HepG2 (cell line): Measurements from ENCODE around the gene ZNF24. TPM values are rescaled to one million over a fixed set of nuclear protein-coding genes. Genes with fewer than 3 reads are reported as not detected.
A peak's percentile ranks its signal among the peaks of the same experiment; 100 is the strongest.

Source experiments
- ATF7-NPFF ChIP-seq: sonication (generic); formaldehyde crosslinking; IDR thresholded peaks from 2 replicates; pipeline ENCODE4 v1.8.1; 2023; ENCODE audit warnings: mild to moderate bottlenecking, low read depth, missing genetic modification reagents, moderate library complexity
- EP300 ChIP-seq, 3 experiments: sonication (generic) in 1 of 3; formaldehyde crosslinking in 1 of 3; IDR thresholded peaks; 2 replicates each; pipeline versions ENCODE4 v1.5.1 to v1.6.1; 2011 to 2020; ENCODE audit warnings: low read depth in 2 of 3, low read length in 2 of 3, borderline replicate concordance in 1 of 3, improper control_type of control experiment in 1 of 3, mild to moderate bottlenecking in 1 of 3, missing genetic modification reagents in 1 of 3, moderate library complexity in 1 of 3
- JUND ChIP-seq: sonication (generic); formaldehyde crosslinking; IDR thresholded peaks from 2 replicates; pipeline ENCODE4 v1.8.0; 2022; ENCODE audit warnings: mild to moderate bottlenecking, missing genetic modification reagents
- KDM5A ChIP-seq: fragments of 200-600 bp; sonication (generic); IDR thresholded peaks from 2 replicates; pipeline ENCODE4 v1.7.0; 2018; ENCODE audit warnings: antibody characterized with exemption, mild to moderate bottlenecking, low read length, borderline replicate concordance
- MATR3 ChIP-seq: sonication (generic); formaldehyde crosslinking; IDR thresholded peaks from 2 replicates; pipeline ENCODE4 v1.4.0; 2020; ENCODE audit warnings: missing genetic modification reagents
- MEF2D ChIP-seq: sonication (generic); formaldehyde crosslinking; IDR thresholded peaks from 2 replicates; pipeline ENCODE4 v1.5.1; 2020; ENCODE audit warnings: mild to moderate bottlenecking, missing genetic modification reagents
- NCOR1 ChIP-seq: fragments of 200-600 bp; sonication (generic); IDR thresholded peaks from 2 replicates; pipeline ENCODE4 v1.7.0; 2017; ENCODE audit warnings: antibody characterized with exemption, low read length, borderline replicate concordance
- PTBP1 ChIP-seq: fragments of 200-400 bp; formaldehyde crosslinking; IDR thresholded peaks from 2 replicates; pipeline ENCODE4 v1.6.1; 2018; ENCODE audit warnings: low read length, low read depth; ENCODE audit not compliant: poor library complexity, severe bottlenecking
- RFXANK ChIP-seq: IDR thresholded peaks from 2 replicates; pipeline ENCODE4 v1.6.1; 2016
- SMARCE1 ChIP-seq: fragments of 450-650 bp; IDR thresholded peaks from 2 replicates; pipeline ENCODE4 v1.6.1; 2017; ENCODE audit warnings: borderline replicate concordance
- ZNF24 ChIP-seq: fragments of 450-650 bp; IDR thresholded peaks from 2 replicates; pipeline ENCODE4 v1.6.1; 2017; ENCODE audit warnings: antibody characterized with exemption, mild to moderate bottlenecking
- ZNF329 ChIP-seq: sonication (generic); formaldehyde crosslinking; IDR thresholded peaks from 2 replicates; pipeline ENCODE4 v1.9.0; 2021; ENCODE audit warnings: low read depth, mild to moderate bottlenecking, missing genetic modification reagents
- ZNF331 ChIP-seq: sonication (generic); formaldehyde crosslinking; IDR thresholded peaks from 2 replicates; pipeline ENCODE4 v1.4.0; 2020; ENCODE audit warnings: missing genetic modification reagents
- ZNF335 ChIP-seq: sonication (generic); formaldehyde crosslinking; IDR thresholded peaks from 2 replicates; pipeline ENCODE4 v1.4.0; 2020; ENCODE audit warnings: missing genetic modification reagents
- ZNF530 ChIP-seq: sonication (generic); formaldehyde crosslinking; IDR thresholded peaks from 2 replicates; pipeline ENCODE4 v1.5.0; 2020; ENCODE audit warnings: low read depth, mild to moderate bottlenecking, missing genetic modification reagents
- ZNF577 ChIP-seq: sonication (generic); formaldehyde crosslinking; IDR thresholded peaks from 2 replicates; pipeline ENCODE4 v1.4.0; 2020; ENCODE audit warnings: mild to moderate bottlenecking, low read depth, missing genetic modification reagents, borderline replicate concordance
- ZNF782 ChIP-seq: sonication (generic); formaldehyde crosslinking; IDR thresholded peaks from 2 replicates; pipeline ENCODE4 v1.4.0; 2020; ENCODE audit warnings: missing genetic modification reagents, mild to moderate bottlenecking, borderline replicate concordance
- ZNF792 ChIP-seq: IDR thresholded peaks from 2 replicates; pipeline ENCODE4 v1.6.1; 2016
- polyA plus RNA-seq, 8 experiments: library from polyadenylated mRNA; depleted of rRNA in 3 of 8; stranded (reverse) in 7 of 8; unstranded in 1 of 8; fragments of >200 nt; fragmentation: Illumina TruSeq in 4 of 8; extraction: Trizol in 4 of 8; gene quantifications; 2 replicates each; pipeline versions ENCODE4 v1.2.1 to v1.2.3, GENCODE V29; 2011 to 2016; ENCODE audit warnings: low read depth in 4 of 8, missing spikeins in 1 of 8, mixed read lengths in 1 of 8; ENCODE audit not compliant: insufficient read depth in 1 of 8
- total RNA-seq, 5 experiments: library from RNA; depleted of rRNA; stranded (reverse); fragments of >200 nt; fragmentation: Illumina TruSeq; extraction: Trizol; gene quantifications; 2 replicates each; pipeline ENCODE4 v1.2.3, GENCODE V29; 2016; ENCODE audit warnings: low read depth in 1 of 5
- TF ChIP-seq, protein P1 (sequence below): sonication (generic); formaldehyde crosslinking; IDR thresholded peaks from 2 replicates; pipeline ENCODE4 v1.9.0; 2021; ENCODE audit warnings: missing genetic modification reagents, borderline replicate concordance
- TF ChIP-seq, protein P2 (sequence below): sonication (generic); formaldehyde crosslinking; IDR thresholded peaks from 2 replicates; pipeline ENCODE4 v1.9.0; 2021; ENCODE audit warnings: missing genetic modification reagents, borderline replicate concordance
- TF ChIP-seq, protein P3 (sequence below): sonication (generic); formaldehyde crosslinking; IDR thresholded peaks from 2 replicates; pipeline ENCODE4 v1.5.0; 2020; ENCODE audit warnings: missing genetic modification reagents, mild to moderate bottlenecking, borderline replicate concordance
- TF ChIP-seq, protein P4 (sequence below): IDR thresholded peaks from 2 replicates; pipeline ENCODE4 v1.6.1; 2018; ENCODE audit warnings: missing genetic modification reagents

Gene ZNF24
- total and polyA plus RNA-seq, 2 of the 13 experiments (the other 11 are each of a cell fraction or from before 2014, with no cell fraction given), result 19.5 to 41.1 TPM

DNA sequence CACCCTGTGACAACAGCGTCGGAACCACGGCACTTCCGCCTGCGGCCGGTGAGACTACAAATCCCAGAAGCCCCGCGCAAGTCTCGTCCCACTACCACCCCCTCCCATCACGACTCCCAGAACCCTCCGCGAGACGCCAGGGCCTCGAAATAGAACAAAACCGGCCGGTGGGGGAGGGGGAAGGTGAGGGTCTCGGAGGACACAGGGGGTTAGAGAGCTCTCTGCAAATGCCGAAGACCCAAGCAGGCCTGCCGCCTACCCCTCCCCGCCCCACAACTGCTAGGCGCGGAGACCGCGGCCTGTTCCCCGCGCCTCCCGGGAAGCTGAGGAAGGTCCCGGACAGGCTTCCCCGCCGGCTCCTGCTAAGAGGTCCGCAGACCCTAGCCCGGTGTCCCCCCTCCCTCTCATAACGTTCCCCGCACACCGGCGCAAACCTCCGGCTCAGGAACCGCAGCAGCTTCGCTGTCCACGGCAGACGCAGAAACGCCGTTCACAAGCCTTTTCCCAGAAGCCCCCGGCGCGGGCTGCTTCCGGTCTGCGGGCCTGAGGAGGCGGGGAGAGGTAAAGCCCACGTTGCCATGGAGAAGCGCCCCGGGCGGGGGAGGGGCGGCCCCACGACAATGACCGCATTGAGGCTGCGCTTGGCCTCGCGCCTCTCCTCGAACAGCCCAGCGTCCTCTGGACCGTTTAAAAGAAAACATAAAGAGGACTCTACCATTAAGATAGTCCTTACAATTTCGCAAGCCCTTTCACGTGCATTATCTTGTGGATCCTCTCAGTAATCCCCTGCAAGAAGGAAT, at the start of gene ZNF24 (continued):
- TF ChIP-seq, protein P1, sequence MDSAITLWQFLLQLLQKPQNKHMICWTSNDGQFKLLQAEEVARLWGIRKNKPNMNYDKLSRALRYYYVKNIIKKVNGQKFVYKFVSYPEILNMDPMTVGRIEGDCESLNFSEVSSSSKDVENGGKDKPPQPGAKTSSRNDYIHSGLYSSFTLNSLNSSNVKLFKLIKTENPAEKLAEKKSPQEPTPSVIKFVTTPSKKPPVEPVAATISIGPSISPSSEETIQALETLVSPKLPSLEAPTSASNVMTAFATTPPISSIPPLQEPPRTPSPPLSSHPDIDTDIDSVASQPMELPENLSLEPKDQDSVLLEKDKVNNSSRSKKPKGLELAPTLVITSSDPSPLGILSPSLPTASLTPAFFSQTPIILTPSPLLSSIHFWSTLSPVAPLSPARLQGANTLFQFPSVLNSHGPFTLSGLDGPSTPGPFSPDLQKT (CRISPR knock-in tag), result 0 out of 2 replicates have a peak, but pooled peaks have one; percentile 40
- TF ChIP-seq MEF2D (CRISPR knock-in tag), result peak; percentile 34; the same call in 1 of the 2 replicates
- TF ChIP-seq, protein P2, sequence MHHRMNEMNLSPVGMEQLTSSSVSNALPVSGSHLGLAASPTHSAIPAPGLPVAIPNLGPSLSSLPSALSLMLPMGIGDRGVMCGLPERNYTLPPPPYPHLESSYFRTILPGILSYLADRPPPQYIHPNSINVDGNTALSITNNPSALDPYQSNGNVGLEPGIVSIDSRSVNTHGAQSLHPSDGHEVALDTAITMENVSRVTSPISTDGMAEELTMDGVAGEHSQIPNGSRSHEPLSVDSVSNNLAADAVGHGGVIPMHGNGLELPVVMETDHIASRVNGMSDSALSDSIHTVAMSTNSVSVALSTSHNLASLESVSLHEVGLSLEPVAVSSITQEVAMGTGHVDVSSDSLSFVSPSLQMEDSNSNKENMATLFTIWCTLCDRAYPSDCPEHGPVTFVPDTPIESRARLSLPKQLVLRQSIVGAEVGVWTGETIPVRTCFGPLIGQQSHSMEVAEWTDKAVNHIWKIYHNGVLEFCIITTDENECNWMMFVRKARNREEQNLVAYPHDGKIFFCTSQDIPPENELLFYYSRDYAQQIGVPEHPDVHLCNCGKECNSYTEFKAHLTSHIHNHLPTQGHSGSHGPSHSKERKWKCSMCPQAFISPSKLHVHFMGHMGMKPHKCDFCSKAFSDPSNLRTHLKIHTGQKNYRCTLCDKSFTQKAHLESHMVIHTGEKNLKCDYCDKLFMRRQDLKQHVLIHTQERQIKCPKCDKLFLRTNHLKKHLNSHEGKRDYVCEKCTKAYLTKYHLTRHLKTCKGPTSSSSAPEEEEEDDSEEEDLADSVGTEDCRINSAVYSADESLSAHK (CRISPR knock-in tag), result no peak
- peak; percentile 44; the same call in 1 of the 2 replicates for TF ChIP-seq ATF7-NPFF (CRISPR knock-in tag)
- no peak for TF ChIP-seq ZNF329 (CRISPR knock-in tag)
- TF ChIP-seq, protein P3, sequence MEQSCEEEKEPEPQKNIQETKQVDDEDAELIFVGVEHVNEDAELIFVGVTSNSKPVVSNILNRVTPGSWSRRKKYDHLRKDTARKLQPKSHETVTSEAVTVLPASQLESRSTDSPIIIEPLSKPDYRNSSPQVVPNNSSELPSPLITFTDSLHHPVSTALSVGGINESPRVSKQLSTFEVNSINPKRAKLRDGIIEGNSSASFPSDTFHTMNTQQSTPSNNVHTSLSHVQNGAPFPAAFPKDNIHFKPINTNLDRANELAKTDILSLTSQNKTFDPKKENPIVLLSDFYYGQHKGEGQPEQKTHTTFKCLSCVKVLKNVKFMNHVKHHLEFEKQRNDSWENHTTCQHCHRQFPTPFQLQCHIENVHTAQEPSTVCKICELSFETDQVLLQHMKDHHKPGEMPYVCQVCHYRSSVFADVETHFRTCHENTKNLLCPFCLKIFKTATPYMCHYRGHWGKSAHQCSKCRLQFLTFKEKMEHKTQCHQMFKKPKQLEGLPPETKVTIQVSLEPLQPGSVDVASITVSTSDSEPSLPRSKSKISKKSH (CRISPR knock-in tag), result no peak
- TF ChIP-seq JUND (CRISPR knock-in tag), result no peak
- TF ChIP-seq EP300 (IDR thresholded peaks at IDR 0.05; ENCODE audit: low read depth in 2 of 2, low read length in 2 of 2), result peak; percentile 23 to 33; a peak in 1 of 4 replicates
- 0 out of 2 replicates have a peak, but pooled peaks have one; percentile 22 for TF ChIP-seq EP300 (CRISPR knock-in tag; IDR thresholded peaks at IDR 0.05; ENCODE audit: borderline replicate concordance)
- TF ChIP-seq ZNF577 (CRISPR knock-in tag), result no peak
- TF ChIP-seq ZNF24, result no peak
- peak; percentile 82; the same call in 1 of the 2 replicates for TF ChIP-seq KDM5A
- TF ChIP-seq ZNF792, result no peak
- no peak for TF ChIP-seq SMARCE1
- TF ChIP-seq PTBP1, result no peak
- TF ChIP-seq ZNF530, result no peak
- TF ChIP-seq ZNF782 (CRISPR knock-in tag), result peak; percentile 54; the same call in 1 of the 2 replicates
- no peak for TF ChIP-seq ZNF335 (CRISPR knock-in tag)
- TF ChIP-seq, protein P4, sequence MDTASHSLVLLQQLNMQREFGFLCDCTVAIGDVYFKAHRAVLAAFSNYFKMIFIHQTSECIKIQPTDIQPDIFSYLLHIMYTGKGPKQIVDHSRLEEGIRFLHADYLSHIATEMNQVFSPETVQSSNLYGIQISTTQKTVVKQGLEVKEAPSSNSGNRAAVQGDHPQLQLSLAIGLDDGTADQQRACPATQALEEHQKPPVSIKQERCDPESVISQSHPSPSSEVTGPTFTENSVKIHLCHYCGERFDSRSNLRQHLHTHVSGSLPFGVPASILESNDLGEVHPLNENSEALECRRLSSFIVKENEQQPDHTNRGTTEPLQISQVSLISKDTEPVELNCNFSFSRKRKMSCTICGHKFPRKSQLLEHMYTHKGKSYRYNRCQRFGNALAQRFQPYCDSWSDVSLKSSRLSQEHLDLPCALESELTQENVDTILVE, result no peak
- peak; percentile 46; the same call in 1 of the 2 replicates for TF ChIP-seq NCOR1
- no peak for TF ChIP-seq RFXANK (CRISPR knock-in tag)
- no peak for TF ChIP-seq MATR3 (CRISPR knock-in tag)
- TF ChIP-seq ZNF331, result peak; percentile 73
